Skeletal muscle satellite cell (primary cell): ENCODE data around the gene BMS1.
A peak's percentile ranks its signal among the peaks of the same experiment; 100 is the strongest.
"Not testable (repeated sequence)": the region's sequence is repeated elsewhere in the genome, so short reads cannot be mapped to it uniquely, and the experiment has no call there.

Experiments used
- H3K27me3 ChIP-seq: 2 replicates; pipeline ENCODE4 v1.7.0; 2013; ENCODE audit warnings: low read length; ENCODE audit not compliant: control insufficient read depth, insufficient read depth
- H3K36me3 ChIP-seq: 2 replicates; pipeline ENCODE4 v1.7.0; 2013; ENCODE audit warnings: mild to moderate bottlenecking, control low read depth, low read length; ENCODE audit not compliant: insufficient read depth
- H3K4me1 ChIP-seq: 2 replicates; pipeline ENCODE4 v1.7.0; 2013; ENCODE audit warnings: low read length; ENCODE audit not compliant: control insufficient read depth, insufficient read depth
- H3K4me2 ChIP-seq: 2 replicates; pipeline ENCODE4 v1.7.0; 2013; ENCODE audit warnings: mild to moderate bottlenecking, low read length
- H3K4me3 ChIP-seq: 2 replicates; pipeline ENCODE4 v1.7.0; 2013; ENCODE audit warnings: low read length
- H3K9ac ChIP-seq: 2 replicates; pipeline ENCODE4 v1.7.0; 2013; ENCODE audit warnings: mild to moderate bottlenecking, low read depth, low read length, moderate library complexity
- H3K9me3 ChIP-seq: replicated peaks from 2 replicates; pipeline ENCODE4 v1.7.0; 2013; ENCODE audit warnings: mild to moderate bottlenecking, control low read depth, low read length

Gene BMS1

GRCh38 chr10:42836771-42837468, 54.3 kb downstream of the BMS1 start:
- Histone ChIP-seq H3K4me2 (peak overlapping the region; percentile 79), H3K9me3 (no peaks in the 10 kb centered on the region), H3K4me1 (no peaks in the 10 kb centered on the region), H3K4me3 (peak overlapping the region; percentile 56), H3K36me3 (peaks cover 6% of the 10 kb centered on the region), H3K9ac (no peak overlapping the region), H3K27me3 (peaks cover 3% of the 10 kb centered on the region)

- H3K4me1 ChIP-seq, H3K27me3 ChIP-seq, H3K4me3 ChIP-seq, H3K9ac ChIP-seq, H3K9me3 ChIP-seq, H3K4me2 ChIP-seq, H3K36me3 ChIP-seq: not testable (repeated sequence)
Measured at GRCh38 chr10:42844810-42845209, 62.2 kb downstream of the BMS1 start.

DNA sequence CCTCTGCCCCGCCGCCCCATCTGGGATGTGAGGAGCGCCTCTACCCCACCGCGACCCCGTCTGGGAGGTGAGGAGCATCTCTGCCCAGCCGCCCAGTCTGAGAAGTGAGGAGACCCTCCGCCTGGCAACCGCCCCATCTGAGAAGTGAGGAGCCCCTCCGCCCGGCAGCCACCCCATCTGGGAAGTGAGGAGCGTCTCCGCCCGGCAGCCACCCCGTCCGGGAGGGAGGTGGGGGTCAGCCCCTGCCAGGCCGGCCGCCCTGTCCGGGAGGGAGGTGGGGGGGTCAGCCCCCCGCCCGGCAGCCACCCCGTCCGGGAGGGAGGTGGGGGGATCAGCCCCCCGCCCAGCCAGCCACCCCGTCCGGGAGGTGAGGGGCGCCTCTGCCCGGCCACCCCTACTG, 64.7 kb downstream of the BMS1 start:
- peaks cover 16% of the 10 kb centered on the region for H3K27me3 ChIP-seq
- H3K9ac ChIP-seq, H3K4me1 ChIP-seq, H3K4me2 ChIP-seq, H3K4me3 ChIP-seq, H3K36me3 ChIP-seq, H3K9me3 ChIP-seq: not testable (repeated sequence)

DNA sequence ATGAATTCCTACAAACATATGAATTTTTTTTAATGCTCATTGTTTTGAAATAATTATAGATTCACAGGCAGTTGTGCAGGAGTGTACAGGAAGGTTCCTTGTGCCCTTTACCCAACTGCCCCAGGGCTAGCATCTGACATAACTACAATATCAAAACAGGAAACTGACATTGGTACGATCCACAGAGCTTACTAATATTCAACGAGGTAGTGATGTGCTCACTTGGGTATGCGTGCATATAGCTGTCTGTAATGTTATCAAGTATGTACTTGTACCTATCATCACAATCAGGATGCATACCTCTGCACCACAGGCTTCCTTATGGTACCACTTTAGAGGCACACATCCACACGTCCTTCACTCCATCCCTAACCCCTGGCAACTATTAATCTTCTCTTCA, 68.3 kb downstream of the BMS1 start:
- Histone ChIP-seq H3K9me3 (no peaks in the 10 kb centered on the region), H3K36me3 (no peaks in the 10 kb centered on the region), H3K4me2 (no peak overlapping the region), H3K9ac (no peak overlapping the region), H3K4me1 (no peaks in the 10 kb centered on the region), H3K4me3 (no peak overlapping the region), H3K27me3 (peaks cover 14% of the 10 kb centered on the region)

DNA sequence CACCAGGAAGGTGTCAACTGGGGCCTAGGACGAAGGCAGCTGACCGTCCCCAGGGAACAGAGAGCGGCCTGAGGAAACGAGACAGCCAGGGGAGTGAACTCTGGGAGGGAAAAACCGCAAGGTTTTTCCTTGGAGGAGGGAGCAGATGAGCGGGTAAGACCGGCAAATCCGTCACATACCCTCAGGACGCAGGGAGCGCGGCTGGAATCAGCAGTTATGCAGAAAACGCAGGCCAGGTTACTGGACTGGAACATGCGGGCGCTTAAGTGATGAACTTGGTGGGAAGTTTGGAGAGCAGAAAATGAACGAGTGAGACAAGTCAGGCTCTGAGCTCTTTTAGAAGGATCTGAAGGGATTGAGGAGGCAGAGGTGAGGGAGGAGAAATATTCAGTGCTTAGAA, 76.7 kb downstream of the BMS1 start:
- Histone ChIP-seq H3K9me3 (no peaks in the 10 kb centered on the region), H3K4me3 (no peak overlapping the region), H3K4me1 (no peaks in the 10 kb centered on the region), H3K4me2 (no peak overlapping the region), H3K27me3 (peaks cover 24% of the 10 kb centered on the region), H3K36me3 (no peaks in the 10 kb centered on the region), H3K9ac (no peak overlapping the region)

DNA sequence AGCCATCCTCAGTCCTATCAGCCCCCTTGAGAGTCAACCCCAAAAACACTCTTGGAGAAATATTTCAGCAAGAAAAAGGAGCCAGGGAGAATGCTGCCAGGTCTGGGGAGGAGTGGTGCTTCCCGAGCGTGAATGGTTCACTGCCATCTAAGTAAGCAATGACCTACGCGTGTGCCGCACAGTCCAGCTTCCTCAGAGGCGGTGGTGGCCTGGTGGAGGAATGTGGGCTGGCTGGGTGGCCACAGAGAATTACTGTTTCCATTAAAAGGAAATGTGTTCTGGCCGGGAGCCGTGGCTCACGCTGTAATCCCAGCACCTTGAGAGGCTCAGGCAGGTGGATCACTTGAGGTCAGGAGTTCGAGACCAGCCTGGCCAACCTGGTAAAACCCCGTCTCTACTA, 77.4 kb downstream of the BMS1 start:
- not testable (repeated sequence) for H3K36me3 ChIP-seq, H3K9ac ChIP-seq, H3K4me3 ChIP-seq, H3K4me1 ChIP-seq, H3K9me3 ChIP-seq, H3K4me2 ChIP-seq
- H3K27me3 ChIP-seq = peaks cover 31% of the 10 kb centered on the region

- not testable (repeated sequence) for H3K4me1 ChIP-seq
Measured at GRCh38 chr10:42862801-42863200, 80.2 kb downstream of the BMS1 start.

DNA sequence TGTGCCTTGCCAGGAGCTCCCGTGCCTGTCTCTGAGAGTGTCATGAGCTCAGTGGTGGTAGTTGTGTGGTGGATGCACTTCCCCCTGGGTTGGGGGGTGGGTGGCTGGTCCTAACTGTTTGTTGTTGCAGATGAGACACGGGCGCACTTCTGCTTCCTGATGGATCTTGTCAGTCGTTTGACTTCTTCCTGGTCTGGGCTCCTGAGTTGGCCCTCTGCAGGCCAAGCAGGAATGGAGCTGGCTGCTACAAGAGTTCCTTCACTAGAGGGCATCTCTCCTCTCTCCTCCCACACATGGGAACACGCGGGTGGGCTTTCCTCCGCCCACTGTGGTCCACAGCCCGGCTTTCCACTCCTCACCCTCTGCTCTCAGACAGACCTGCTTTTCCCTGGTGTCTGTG, 82.0 kb downstream of the BMS1 start:
- Histone ChIP-seq H3K4me3 (no peak overlapping the region), H3K4me1 (peaks cover 2% of the 10 kb centered on the region), H3K9ac (no peak overlapping the region), H3K9me3 (no peaks in the 10 kb centered on the region), H3K36me3 (no peaks in the 10 kb centered on the region), H3K27me3 (peaks cover 41% of the 10 kb centered on the region), H3K4me2 (no peak overlapping the region)

More at GRCh38 chr10:42862801-42863200, 80.2 kb downstream of the BMS1 start:
- peaks cover 41% of the 10 kb centered on the region for H3K27me3 ChIP-seq
- H3K4me2 ChIP-seq, H3K36me3 ChIP-seq, H3K9ac ChIP-seq, H3K4me3 ChIP-seq, H3K9me3 ChIP-seq: not testable (repeated sequence)

DNA sequence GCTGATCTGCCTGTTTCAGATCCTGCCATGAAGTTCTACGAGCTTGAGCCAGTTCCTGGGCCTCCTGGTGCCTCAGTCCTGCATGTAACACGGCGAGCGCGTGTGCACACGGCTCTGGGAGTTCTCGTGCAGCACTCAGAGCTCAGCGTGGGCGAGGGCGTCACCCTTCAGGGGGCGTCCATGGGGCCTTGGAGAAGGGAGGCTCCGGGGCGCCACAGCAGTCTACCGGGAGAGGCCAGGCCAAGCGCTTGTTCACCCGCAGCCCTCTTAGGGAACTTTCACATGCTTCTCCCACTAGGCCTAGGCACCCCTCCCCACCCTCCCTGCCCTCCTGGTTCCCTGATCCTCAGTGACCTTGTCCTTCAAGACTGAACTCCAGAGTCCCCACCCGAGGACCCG, 83.1 kb downstream of the BMS1 start:
- Histone ChIP-seq H3K4me3 (no peak overlapping the region), H3K9ac (no peak overlapping the region), H3K27me3 (peaks cover 50% of the 10 kb centered on the region), H3K4me1 (peaks cover 2% of the 10 kb centered on the region), H3K36me3 (no peaks in the 10 kb centered on the region), H3K4me2 (no peak overlapping the region), H3K9me3 (no peaks in the 10 kb centered on the region)

DNA sequence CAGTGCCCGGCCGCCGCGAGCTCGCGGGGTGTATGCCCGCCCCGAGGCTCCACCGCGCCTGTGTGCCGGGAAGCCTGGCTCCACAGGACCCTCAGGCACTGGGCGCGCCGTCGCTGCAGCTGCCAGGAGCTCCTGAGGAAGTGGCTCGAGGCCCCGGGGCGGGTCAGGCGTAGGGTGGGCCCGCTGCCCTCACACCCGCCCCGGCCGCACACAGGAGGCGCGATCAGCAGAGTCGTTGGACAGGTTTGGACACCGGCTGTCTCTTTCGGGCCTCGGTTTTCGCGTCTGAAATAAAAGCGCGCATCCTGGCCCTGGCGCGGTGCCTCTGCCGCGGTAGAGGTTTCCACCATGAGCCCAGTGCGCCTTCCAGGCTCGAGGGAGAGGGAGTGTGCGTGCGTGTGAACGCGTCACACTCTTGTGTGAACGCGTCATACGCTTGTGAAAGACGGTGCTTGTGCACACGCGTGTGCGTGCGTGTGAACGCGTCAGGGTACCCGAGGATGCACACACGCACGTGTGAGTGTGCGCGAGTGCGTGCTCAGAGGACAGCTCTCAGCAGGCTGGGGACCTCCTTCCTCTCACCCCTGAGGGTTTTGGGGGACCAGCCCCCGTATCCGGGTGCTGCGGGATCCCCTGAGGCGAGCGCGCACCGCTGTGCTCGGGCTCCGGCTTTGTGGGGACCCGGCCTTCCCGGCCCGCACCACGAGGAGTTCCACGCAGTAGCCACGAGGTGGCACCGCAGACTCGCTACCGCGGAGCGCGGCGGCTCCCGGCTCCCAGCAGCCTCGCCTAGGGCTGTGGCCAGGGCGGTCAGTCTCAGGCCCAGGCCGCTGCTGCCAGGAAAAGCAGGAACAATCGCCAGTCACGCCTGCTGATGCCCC, 83.8 kb downstream of the BMS1 start:
- no peaks in the 10 kb centered on the region for H3K36me3 ChIP-seq
- H3K4me3 ChIP-seq = peak overlapping the region; percentile 61
- H3K4me2 ChIP-seq = peak overlapping the region; percentile 85
- H3K4me1 ChIP-seq = peaks cover 2% of the 10 kb centered on the region
- no peak overlapping the region for H3K9ac ChIP-seq
- peaks cover 47% of the 10 kb centered on the region for H3K27me3 ChIP-seq
- H3K9me3 ChIP-seq = no peaks in the 10 kb centered on the region

GRCh38 chr10:42867571-42867970, 85.0 kb downstream of the BMS1 start:
- Histone ChIP-seq H3K4me1 (peaks cover 2% of the 10 kb centered on the region), H3K4me2 (no peak overlapping the region), H3K9ac (no peak overlapping the region), H3K9me3 (no peaks in the 10 kb centered on the region), H3K36me3 (no peaks in the 10 kb centered on the region), H3K4me3 (no peak overlapping the region), H3K27me3 (peaks cover 51% of the 10 kb centered on the region)

DNA sequence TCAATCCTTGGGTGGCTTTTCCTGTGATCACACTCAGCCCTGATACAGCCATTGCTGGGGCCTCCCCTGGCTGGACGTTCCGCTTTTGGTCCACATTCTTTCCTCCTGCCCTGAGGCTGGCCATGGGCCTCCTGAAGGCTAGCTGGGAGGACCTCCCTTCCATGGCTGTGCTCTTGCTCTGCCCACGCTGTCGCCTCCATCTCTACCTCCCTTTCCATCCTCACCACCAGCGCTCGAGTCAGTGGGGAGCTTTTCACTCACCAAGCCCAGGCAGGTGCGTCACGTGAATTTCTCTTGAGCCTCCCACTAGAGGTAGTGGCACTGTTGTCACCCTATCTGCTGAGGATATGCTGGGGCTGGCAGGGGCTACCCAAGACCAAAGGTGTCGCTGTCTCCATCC, 85.9 kb downstream of the BMS1 start:
- peaks cover 2% of the 10 kb centered on the region for H3K4me1 ChIP-seq
- no peak overlapping the region for H3K4me3 ChIP-seq
- no peak overlapping the region for H3K4me2 ChIP-seq
- no peaks in the 10 kb centered on the region for H3K36me3 ChIP-seq
- no peak overlapping the region for H3K9ac ChIP-seq
- H3K27me3 ChIP-seq = peaks cover 49% of the 10 kb centered on the region
- no peaks in the 10 kb centered on the region for H3K9me3 ChIP-seq
